WTC11 (cell line): ENCODE results near the gene CLRN3. TPM values are rescaled to one million over a fixed set of nuclear protein-coding genes. Genes with fewer than 3 reads are reported as not detected.

Experiments
- ATAC-seq: fragments of 200-7000 bp; cut with Tn5 transposase; 2 replicates; pipeline ENCODE4 v1.10.0; 2021; ENCODE audit warnings: mild to moderate bottlenecking, moderate library complexity
- CTCF ChIA-PET: fragments of 300-600 bp; sonication (Branson Sonifier 250); formaldehyde crosslinking; loops from one replicate; lab custom pipeline; 2021; ENCODE audit warnings: antibody characterized with exemption; lab: Charles Lee
- POLR2A ChIA-PET: fragments of 350-600 bp; sonication (Branson Sonifier 250); formaldehyde crosslinking; loops from one replicate; lab custom pipeline; 2021; ENCODE audit warnings: antibody characterized with exemption; lab: Charles Lee
- DNase-seq: peaks from one replicate; pipeline ENCODE4 v3.0.0; 2021; ENCODE audit warnings: low spot score
- H3K27ac Mint-ChIP-seq: 2 replicates; pipeline ENCODE4 v1.8.0; 2021; ENCODE audit warnings: mixed read lengths
- H3K27me3 Mint-ChIP-seq: 2 replicates; pipeline ENCODE4 v1.8.0; 2021; ENCODE audit warnings: low read depth, mild to moderate bottlenecking, moderate library complexity, mixed read lengths
- H3K36me3 Mint-ChIP-seq: 2 replicates; pipeline ENCODE4 v1.8.0; 2021; ENCODE audit warnings: mixed read lengths
- H3K4me1 Mint-ChIP-seq: 2 replicates; pipeline ENCODE4 v1.8.0; 2022; ENCODE audit warnings: mixed read lengths
- H3K4me3 Mint-ChIP-seq: 2 replicates; pipeline ENCODE4 v1.8.0; 2021; ENCODE audit warnings: mild to moderate bottlenecking, moderate library complexity, mixed read lengths
- H3K9me3 Mint-ChIP-seq: 2 replicates; pipeline ENCODE4 v1.8.0; 2021; ENCODE audit warnings: mixed read lengths
- CREB1 ChIP-seq: sonication (generic); formaldehyde crosslinking; IDR thresholded peaks from 2 replicates; pipeline ENCODE4 v1.8.0; 2023; ENCODE audit warnings: mild to moderate bottlenecking, missing genetic modification reagents
- ELF4 ChIP-seq: sonication (generic); formaldehyde crosslinking; IDR thresholded peaks from 2 replicates; pipeline ENCODE4 v1.8.1; 2022; ENCODE audit warnings: low read depth, mild to moderate bottlenecking, moderate library complexity, missing genetic modification reagents
- ESRRA ChIP-seq: sonication (generic); formaldehyde crosslinking; IDR thresholded peaks from 2 replicates; pipeline ENCODE4 v1.8.1; 2022; ENCODE audit warnings: mild to moderate bottlenecking, missing genetic modification reagents, borderline replicate concordance
- GTF2I ChIP-seq: fragments of 250-450 bp; sonication (Bioruptor Pico); conservative IDR thresholded peaks from 2 replicates; pipeline ENCODE4 v1.4.0; 2021; ENCODE audit warnings: mild to moderate bottlenecking
- HMGA2 ChIP-seq: fragments of 250-450 bp; sonication (Bioruptor Pico); IDR thresholded peaks from 2 replicates; pipeline ENCODE4 v1.4.0; 2021; ENCODE audit warnings: mild to moderate bottlenecking, moderate library complexity
- KAT7 ChIP-seq: sonication (generic); formaldehyde crosslinking; IDR thresholded peaks from 2 replicates; pipeline ENCODE4 v1.8.1; 2023; ENCODE audit warnings: missing genetic modification reagents, mild to moderate bottlenecking, borderline replicate concordance
- NFE2L1 ChIP-seq: sonication (generic); formaldehyde crosslinking; IDR thresholded peaks from 2 replicates; pipeline ENCODE4 v1.8.1; 2023; ENCODE audit warnings: missing genetic modification reagents
- NFYB ChIP-seq: sonication (generic); formaldehyde crosslinking; conservative IDR thresholded peaks from 2 replicates; pipeline ENCODE4 v1.8.0; 2022; ENCODE audit warnings: low read depth, missing genetic modification reagents
- RELA ChIP-seq: sonication (generic); formaldehyde crosslinking; IDR thresholded peaks from 2 replicates; pipeline ENCODE4 v1.8.1; 2022; ENCODE audit warnings: missing genetic modification reagents, mild to moderate bottlenecking, borderline replicate concordance
- TCF7 ChIP-seq: sonication (generic); formaldehyde crosslinking; IDR thresholded peaks from 2 replicates; pipeline ENCODE4 v1.8.0; 2022; ENCODE audit warnings: mild to moderate bottlenecking, low read depth, missing genetic modification reagents, moderate library complexity
- ZBTB21 ChIP-seq: sonication (generic); formaldehyde crosslinking; IDR thresholded peaks from 2 replicates; pipeline ENCODE4 v1.8.1; 2023; ENCODE audit warnings: mild to moderate bottlenecking, missing genetic modification reagents, borderline replicate concordance
- ZNF423 ChIP-seq: fragments of 250-450 bp; sonication (Bioruptor Pico); IDR thresholded peaks from 2 replicates; pipeline ENCODE4 v2.1.2; 2022; ENCODE audit warnings: mild to moderate bottlenecking, moderate library complexity
- ZNF671 ChIP-seq: fragments of 250-450 bp; sonication (Bioruptor Pico); IDR thresholded peaks from 2 replicates; pipeline ENCODE4 v1.8.0; 2021; ENCODE audit warnings: mild to moderate bottlenecking
- total RNA-seq: library from RNA; stranded (reverse); gene quantifications from 3 replicates; pipeline ENCODE4 v1.2.3, GENCODE V29; 2021
- TF ChIP-seq, protein P1 (sequence below): sonication (generic); formaldehyde crosslinking; conservative IDR thresholded peaks from 2 replicates; pipeline ENCODE4 v1.8.1; 2022; ENCODE audit warnings: mild to moderate bottlenecking, missing genetic modification reagents
- TF ChIP-seq, protein P2 (sequence below): sonication (generic); formaldehyde crosslinking; IDR thresholded peaks from 2 replicates; pipeline ENCODE4 v1.8.1; 2022; ENCODE audit warnings: low read depth, mild to moderate bottlenecking, moderate library complexity, missing genetic modification reagents, borderline replicate concordance
- TF ChIP-seq, protein P3 (sequence below): sonication (generic); formaldehyde crosslinking; IDR thresholded peaks from 2 replicates; pipeline ENCODE4 v1.8.1; 2023; ENCODE audit warnings: mild to moderate bottlenecking, missing genetic modification reagents
- TF ChIP-seq, protein P4 (sequence below): sonication (generic); formaldehyde crosslinking; IDR thresholded peaks from 2 replicates; pipeline ENCODE4 v1.8.1; 2022; ENCODE audit warnings: mild to moderate bottlenecking, missing genetic modification reagents, moderate library complexity, borderline replicate concordance
- TF ChIP-seq, protein P5 (sequence below): sonication (generic); formaldehyde crosslinking; IDR thresholded peaks from 2 replicates; pipeline ENCODE4 v1.8.1; 2022; ENCODE audit warnings: mild to moderate bottlenecking, moderate library complexity, missing genetic modification reagents
- TF ChIP-seq, protein P6 (sequence below): sonication (generic); formaldehyde crosslinking; IDR thresholded peaks from 2 replicates; pipeline ENCODE4 v1.8.0; 2022; ENCODE audit warnings: mild to moderate bottlenecking, missing genetic modification reagents
- TF ChIP-seq, protein P7 (sequence below): sonication (generic); formaldehyde crosslinking; IDR thresholded peaks from 2 replicates; pipeline ENCODE4 v1.8.1; 2022; ENCODE audit warnings: missing genetic modification reagents, borderline replicate concordance

Gene CLRN3
- total RNA-seq, 1 experiment from 2014 or later, result not detected

DNA sequence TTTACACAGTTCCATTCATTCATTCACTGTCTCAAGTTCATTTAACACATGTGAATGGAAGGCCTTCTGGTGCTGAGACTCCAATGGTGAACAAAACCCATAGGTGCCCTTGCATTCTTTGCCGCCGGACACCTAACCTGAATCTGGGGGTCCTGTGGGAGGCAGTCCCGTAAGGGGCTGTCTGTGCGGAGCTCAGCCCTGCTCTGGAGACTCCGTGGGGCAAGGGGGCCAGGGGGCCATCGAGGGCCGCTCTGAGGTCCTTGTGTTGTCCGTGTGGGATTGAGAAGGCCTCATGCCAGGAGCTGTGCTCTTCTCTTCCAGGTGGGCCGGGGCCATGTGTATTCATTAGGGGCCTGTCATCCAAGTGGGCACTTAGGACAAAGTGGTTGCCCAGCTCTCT lies 29.5 kb upstream of the CLRN3 start (continued):
- TF ChIP-seq, protein P1, sequence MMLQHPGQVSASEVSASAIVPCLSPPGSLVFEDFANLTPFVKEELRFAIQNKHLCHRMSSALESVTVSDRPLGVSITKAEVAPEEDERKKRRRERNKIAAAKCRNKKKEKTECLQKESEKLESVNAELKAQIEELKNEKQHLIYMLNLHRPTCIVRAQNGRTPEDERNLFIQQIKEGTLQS (CRISPR knock-in tag), result no peak
- TF ChIP-seq, all 79 proteins: peak for 0

DNA sequence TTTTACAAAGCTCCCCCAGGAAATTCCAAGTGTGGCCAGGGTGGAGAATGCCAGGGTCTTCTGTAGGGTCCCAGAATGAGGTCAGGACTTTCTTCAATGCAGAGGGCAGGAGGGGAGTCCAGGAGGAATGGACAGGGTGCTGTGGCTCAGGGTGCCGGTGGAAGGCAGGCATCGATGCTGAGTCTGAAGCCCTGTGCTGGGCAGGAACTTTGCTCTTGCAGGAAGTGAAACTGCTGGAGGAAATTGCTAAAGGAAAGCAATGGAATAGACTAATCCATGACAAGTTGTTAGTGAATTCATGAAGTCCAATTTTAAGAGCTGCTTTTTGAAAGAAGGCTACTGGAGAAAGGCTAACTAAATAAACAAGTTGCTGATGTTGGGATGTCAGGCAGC lies 29.0 kb upstream of the CLRN3 start:
- Mint-ChIP-seq H3K4me1 (peaks cover 4% of the 10 kb centered on the region; the same call in 1 of the 2 replicates), H3K27ac (no peak overlapping the region), H3K36me3 (no peaks in the 10 kb centered on the region), H3K27me3 (no peaks in the 10 kb centered on the region)
- TF ChIP-seq HMGA2 (CRISPR knock-in tag) (no peak), ELF4 (CRISPR knock-in tag) (no peak), KAT7 (CRISPR knock-in tag) (no peak), NFE2L1 (CRISPR knock-in tag) (no peak), NFYB (CRISPR knock-in tag) (no peak), TCF7 (CRISPR knock-in tag) (no peak), ZNF671 (CRISPR knock-in tag) (no peak), GTF2I (no peak)
- TF ChIP-seq, protein P2, sequence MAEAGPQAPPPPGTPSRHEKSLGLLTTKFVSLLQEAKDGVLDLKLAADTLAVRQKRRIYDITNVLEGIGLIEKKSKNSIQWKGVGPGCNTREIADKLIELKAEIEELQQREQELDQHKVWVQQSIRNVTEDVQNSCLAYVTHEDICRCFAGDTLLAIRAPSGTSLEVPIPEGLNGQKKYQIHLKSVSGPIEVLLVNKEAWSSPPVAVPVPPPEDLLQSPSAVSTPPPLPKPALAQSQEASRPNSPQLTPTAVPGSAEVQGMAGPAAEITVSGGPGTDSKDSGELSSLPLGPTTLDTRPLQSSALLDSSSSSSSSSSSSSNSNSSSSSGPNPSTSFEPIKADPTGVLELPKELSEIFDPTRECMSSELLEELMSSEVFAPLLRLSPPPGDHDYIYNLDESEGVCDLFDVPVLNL (CRISPR knock-in tag), result no peak
- TF ChIP-seq, protein P3, sequence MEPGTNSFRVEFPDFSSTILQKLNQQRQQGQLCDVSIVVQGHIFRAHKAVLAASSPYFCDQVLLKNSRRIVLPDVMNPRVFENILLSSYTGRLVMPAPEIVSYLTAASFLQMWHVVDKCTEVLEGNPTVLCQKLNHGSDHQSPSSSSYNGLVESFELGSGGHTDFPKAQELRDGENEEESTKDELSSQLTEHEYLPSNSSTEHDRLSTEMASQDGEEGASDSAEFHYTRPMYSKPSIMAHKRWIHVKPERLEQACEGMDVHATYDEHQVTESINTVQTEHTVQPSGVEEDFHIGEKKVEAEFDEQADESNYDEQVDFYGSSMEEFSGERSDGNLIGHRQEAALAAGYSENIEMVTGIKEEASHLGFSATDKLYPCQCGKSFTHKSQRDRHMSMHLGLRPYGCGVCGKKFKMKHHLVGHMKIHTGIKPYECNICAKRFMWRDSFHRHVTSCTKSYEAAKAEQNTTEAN (CRISPR knock-in tag), result no peak
- TF ChIP-seq, protein P4, sequence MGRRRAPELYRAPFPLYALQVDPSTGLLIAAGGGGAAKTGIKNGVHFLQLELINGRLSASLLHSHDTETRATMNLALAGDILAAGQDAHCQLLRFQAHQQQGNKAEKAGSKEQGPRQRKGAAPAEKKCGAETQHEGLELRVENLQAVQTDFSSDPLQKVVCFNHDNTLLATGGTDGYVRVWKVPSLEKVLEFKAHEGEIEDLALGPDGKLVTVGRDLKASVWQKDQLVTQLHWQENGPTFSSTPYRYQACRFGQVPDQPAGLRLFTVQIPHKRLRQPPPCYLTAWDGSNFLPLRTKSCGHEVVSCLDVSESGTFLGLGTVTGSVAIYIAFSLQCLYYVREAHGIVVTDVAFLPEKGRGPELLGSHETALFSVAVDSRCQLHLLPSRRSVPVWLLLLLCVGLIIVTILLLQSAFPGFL, result no peak
- TF ChIP-seq, all 79 proteins: peak for 0
- POLR2A ChIA-PET, result no interaction called here
- no peak overlapping the region for H3K4me3 Mint-ChIP-seq
- DNase-seq (no peak), ATAC-seq (no peak)
- CTCF ChIA-PET, result interaction anchor here (1.1 kb wide), 1 partner anchor 90 kb away, joined by 3 read pairs; no protein-coding TSS in a partner anchor
- H3K9me3 Mint-ChIP-seq, result no peaks in the 10 kb centered on the region

DNA sequence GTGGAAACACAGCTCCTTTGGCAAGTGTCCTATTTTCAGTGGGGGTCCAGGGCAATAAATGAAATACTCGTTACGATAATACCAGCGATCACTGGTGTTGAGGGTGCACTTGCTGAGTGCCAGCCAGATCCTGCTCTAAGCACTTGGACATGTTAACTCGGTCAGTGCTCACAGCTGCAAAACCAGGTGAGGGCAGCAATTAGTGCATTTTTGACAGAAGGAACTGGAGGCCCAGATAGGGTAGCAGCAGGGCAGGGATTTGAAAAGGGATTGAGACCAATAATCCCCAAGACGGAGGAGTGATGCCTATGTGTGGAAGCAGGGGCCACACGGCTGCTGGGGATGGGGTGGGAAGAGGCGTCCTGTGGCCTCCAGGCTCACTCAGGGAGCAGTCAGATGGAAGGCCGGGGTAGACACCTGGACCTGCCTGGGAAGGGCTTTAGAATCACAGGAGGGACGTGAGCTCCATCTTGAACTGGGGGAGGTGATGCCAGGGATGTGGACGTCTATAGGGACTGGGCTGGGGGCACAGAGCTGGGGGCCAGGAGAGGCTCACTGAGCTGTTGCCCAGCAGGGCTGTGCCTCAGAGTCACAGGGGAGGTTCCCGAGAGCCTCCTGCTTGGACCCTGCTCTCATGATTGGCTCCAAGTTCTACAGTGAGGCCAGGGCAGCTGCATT lies 28.5 kb upstream of the CLRN3 start:
- Mint-ChIP-seq H3K4me3 (no peak overlapping the region), H3K27ac (no peak overlapping the region; the same call in 1 of the 2 replicates), H3K27me3 (no peaks in the 10 kb centered on the region), H3K4me1 (peaks cover 4% of the 10 kb centered on the region; the same call in 1 of the 2 replicates), H3K9me3 (no peaks in the 10 kb centered on the region), H3K36me3 (no peaks in the 10 kb centered on the region)
- DNase-seq, result no peak
- ChIA-PET CTCF (interaction anchor here (1.1 to 1.6 kb wide), 3 partner anchors 14 to 90 kb away, joined by 3 to 6 read pairs (median 3); partner anchors contain the start of gene PTPRE), POLR2A (no interaction called here)
- no peak for ATAC-seq
- no peak for TF ChIP-seq CREB1 (CRISPR knock-in tag)
- TF ChIP-seq ZNF423 (CRISPR knock-in tag), result no peak
- TF ChIP-seq ESRRA, result no peak
- TF ChIP-seq, protein P5, sequence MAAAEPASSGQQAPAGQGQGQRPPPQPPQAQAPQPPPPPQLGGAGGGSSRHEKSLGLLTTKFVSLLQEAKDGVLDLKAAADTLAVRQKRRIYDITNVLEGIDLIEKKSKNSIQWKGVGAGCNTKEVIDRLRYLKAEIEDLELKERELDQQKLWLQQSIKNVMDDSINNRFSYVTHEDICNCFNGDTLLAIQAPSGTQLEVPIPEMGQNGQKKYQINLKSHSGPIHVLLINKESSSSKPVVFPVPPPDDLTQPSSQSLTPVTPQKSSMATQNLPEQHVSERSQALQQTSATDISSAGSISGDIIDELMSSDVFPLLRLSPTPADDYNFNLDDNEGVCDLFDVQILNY (CRISPR knock-in tag), result no peak
- TF ChIP-seq, protein P6, sequence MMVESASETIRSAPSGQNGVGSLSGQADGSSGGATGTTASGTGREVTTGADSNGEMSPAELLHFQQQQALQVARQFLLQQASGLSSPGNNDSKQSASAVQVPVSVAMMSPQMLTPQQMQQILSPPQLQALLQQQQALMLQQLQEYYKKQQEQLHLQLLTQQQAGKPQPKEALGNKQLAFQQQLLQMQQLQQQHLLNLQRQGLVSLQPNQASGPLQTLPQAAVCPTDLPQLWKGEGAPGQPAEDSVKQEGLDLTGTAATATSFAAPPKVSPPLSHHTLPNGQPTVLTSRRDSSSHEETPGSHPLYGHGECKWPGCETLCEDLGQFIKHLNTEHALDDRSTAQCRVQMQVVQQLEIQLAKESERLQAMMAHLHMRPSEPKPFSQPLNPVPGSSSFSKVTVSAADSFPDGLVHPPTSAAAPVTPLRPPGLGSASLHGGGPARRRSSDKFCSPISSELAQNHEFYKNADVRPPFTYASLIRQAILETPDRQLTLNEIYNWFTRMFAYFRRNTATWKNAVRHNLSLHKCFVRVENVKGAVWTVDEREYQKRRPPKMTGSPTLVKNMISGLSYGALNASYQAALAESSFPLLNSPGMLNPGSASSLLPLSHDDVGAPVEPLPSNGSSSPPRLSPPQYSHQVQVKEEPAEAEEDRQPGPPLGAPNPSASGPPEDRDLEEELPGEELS, result no peak
- TF ChIP-seq, protein P7, sequence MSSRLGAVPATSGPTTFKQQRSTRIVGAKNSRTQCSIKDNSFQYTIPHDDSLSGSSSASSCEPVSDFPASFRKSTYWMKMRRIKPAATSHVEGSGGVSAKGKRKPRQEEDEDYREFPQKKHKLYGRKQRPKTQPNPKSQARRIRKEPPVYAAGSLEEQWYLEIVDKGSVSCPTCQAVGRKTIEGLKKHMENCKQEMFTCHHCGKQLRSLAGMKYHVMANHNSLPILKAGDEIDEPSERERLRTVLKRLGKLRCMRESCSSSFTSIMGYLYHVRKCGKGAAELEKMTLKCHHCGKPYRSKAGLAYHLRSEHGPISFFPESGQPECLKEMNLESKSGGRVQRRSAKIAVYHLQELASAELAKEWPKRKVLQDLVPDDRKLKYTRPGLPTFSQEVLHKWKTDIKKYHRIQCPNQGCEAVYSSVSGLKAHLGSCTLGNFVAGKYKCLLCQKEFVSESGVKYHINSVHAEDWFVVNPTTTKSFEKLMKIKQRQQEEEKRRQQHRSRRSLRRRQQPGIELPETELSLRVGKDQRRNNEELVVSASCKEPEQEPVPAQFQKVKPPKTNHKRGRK (CRISPR knock-in tag), result no peak
- no peak for TF ChIP-seq RELA (CRISPR knock-in tag)
- no peak for TF ChIP-seq ZBTB21 (CRISPR knock-in tag)
- no peak for TF ChIP-seq HMGA2 (CRISPR knock-in tag)
